ENCODE results near the gene CHST2.

The CHST2 gene

GRCh38 chr3:143173242-143173641 lies 53.7 kb downstream of the CHST2 start:
- ChIA-PET POLR2A (no interaction called here), CTCF (no interaction called here)
- DNase-seq (ENCODE audit: low read depth, low spot score), result no peak
- H3K4me3 ChIP-seq (ENCODE audit: low read depth, low read length), result no peak overlapping the region
- TF ChIP-seq CTCF (IDR thresholded peaks at IDR 0.05; ENCODE audit: insufficient read depth, low read length, missing control alignments), result no peak
